Measurements from ENCODE around the gene MTM1.

The MTM1 gene

DNA sequence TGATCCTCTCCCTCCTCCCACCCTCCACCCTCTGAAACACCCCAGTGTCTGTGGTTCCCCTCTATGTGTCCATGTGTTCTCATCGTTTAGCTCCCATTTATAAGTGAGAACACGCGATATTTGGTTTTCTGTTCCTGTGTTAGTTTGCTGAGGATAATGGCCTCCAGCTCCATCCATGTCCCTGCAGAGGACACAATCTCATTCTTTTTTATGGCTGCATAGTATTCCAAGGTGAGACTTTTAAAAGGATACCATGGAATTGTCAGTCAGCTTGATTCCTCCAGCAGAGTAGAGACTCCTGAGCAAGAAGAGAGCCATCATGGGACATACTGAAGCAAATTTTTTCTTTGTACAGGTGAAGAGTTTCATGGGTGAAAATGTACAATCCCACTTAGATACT, 38.8 kb upstream of the MTM1 start:
- H3K36me3 ChIP-seq = no peaks in the 10 kb centered on the region
- no peak overlapping the region for H3K27ac ChIP-seq
- no peak for DNase-seq
- H3K4me3 ChIP-seq = no peak overlapping the region
- H3K9me3 ChIP-seq = no peaks in the 10 kb centered on the region
- no peak for TF ChIP-seq CTCF (IDR thresholded peaks at IDR 0.05)
- no peaks in the 10 kb centered on the region for H3K27me3 ChIP-seq
- intact Hi-C loops (cut with DNase I; ENCODE audit: low total_unique reads) = no loop called here
- peaks cover 0 to 28% (median 5%) of the 10 kb centered on the region in 4 donors for H3K4me1 ChIP-seq

DNA sequence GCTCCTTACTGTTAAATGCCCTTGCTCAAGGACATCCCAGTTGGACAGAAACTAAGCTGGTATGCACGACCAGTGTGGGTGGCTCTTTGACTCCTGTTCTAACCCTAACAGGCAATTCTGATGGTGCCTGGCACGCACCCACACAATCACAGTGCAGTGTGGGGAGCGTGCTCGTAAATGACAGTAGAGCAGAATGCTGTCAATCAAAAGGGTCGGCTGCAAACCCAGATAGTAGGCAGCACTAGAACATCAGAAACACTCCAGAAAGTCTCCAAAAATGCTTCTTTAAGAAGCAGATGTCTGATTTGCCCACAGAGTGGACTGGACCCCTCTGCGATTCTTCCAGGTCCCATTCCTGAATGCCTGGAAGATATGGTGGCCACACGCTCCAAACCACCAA, 37.6 kb upstream of the MTM1 start:
- Histone ChIP-seq H3K27me3 (no peaks in the 10 kb centered on the region), H3K36me3 (no peaks in the 10 kb centered on the region), H3K4me3 (no peak overlapping the region), H3K4me1 (peaks cover 0 to 16% (median 0%) of the 10 kb centered on the region in 4 donors), H3K27ac (peak overlapping the region in 1 of 2 donors; percentile 61), H3K9me3 (no peaks in the 10 kb centered on the region)
- intact Hi-C loops (cut with DNase I; ENCODE audit: low total_unique reads) = no loop called here
- TF ChIP-seq CTCF (IDR thresholded peaks at IDR 0.05) = no peak
- DNase-seq = no peak

GRCh38 chrX:150531467-150531866, 37.0 kb upstream of the MTM1 start:
- Histone ChIP-seq H3K27ac (peak overlapping the region; percentile 17 to 61), H3K36me3 (no peaks in the 10 kb centered on the region), H3K27me3 (no peaks in the 10 kb centered on the region), H3K4me3 (no peak overlapping the region), H3K9me3 (peaks cover 0 to 6% (median under 1%) of the 10 kb centered on the region in 3 donors), H3K4me1 (peaks cover 0 to 13% (median 0%) of the 10 kb centered on the region in 4 donors)
- intact Hi-C loops (cut with DNase I; ENCODE audit: low total_unique reads) = no loop called here
- no peak for TF ChIP-seq CTCF (IDR thresholded peaks at IDR 0.05)
- peak in 1 of 2 donors; percentile 68 for DNase-seq

DNA sequence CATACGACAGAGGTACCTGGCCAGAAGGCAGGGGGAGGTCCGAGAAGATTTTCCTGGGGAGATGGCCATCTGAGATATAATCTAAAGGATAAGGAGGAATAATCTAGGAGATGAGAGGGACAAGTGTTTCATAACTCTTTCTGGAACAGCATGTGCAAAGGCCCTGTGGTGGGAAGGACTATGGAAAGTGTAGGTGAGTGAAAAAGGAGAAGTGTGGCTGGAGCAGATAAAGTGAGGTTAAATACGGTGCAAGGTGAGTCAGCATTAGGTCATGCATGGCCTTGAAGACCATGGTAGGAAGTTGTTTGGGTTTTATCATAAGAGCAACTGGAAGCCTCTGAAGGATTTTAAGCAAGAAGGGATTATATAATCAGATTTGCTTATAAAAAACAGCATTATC, 34.6 kb upstream of the MTM1 start:
- H3K36me3 ChIP-seq = no peaks in the 10 kb centered on the region
- TF ChIP-seq CTCF (IDR thresholded peaks at IDR 0.05) = no peak
- no peak overlapping the region for H3K4me3 ChIP-seq
- H3K9me3 ChIP-seq = peaks cover 0 to 12% (median 5%) of the 10 kb centered on the region in 3 donors
- peaks cover 0 to 13% (median 0%) of the 10 kb centered on the region in 4 donors for H3K4me1 ChIP-seq
- no peaks in the 10 kb centered on the region for H3K27me3 ChIP-seq
- intact Hi-C loops (cut with DNase I; ENCODE audit: low total_unique reads) = no loop called here
- DNase-seq = no peak
- H3K27ac ChIP-seq = no peak overlapping the region

DNA sequence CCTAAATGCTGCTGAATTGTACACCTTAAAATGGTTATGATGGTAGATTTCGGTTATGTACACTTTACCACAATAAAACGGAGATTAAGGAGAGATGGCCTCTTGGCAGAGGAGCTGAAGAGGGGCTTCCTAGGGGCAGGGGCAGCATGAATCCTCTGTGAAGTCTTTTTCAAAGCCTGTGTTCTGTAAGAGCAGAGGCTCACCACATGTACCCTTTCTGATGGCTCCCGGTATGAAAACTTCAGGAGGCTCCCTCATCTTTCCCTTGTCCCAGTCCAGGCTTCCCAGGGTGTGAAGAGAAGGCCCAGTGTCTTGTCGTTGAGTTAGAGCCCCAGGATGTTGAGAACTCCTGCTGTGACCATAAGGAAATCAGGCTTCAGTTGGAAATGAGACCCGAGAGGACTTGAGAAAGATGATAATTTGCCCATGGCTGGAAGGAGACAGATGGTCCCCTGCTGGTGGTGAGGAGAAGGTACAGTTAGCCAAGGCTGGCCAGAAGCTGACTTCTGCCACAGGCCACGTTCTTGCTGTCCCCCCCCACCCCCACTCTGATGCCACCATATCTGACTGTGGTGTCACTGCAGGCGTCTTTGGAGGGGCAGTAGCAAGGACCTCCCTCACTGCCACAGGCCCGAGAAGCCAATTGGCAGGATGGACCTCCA, 31.8 kb upstream of the MTM1 start:
- no peak for DNase-seq
- no peak for TF ChIP-seq CTCF (IDR thresholded peaks at IDR 0.05)
- Histone ChIP-seq H3K4me3 (no peak overlapping the region), H3K27me3 (no peaks in the 10 kb centered on the region), H3K4me1 (peaks cover 0 to 4% (median 0%) of the 10 kb centered on the region in 4 donors), H3K27ac (no peak overlapping the region), H3K9me3 (peaks cover 0 to 12% (median 5%) of the 10 kb centered on the region in 3 donors), H3K36me3 (no peaks in the 10 kb centered on the region)
- intact Hi-C loops (cut with DNase I; ENCODE audit: low total_unique reads) = no loop called here
